Iris pigment epithelial cell (primary cell): ENCODE measurements around the gene ZNF773.
A peak's percentile ranks its signal among the peaks of the same experiment; 100 is the strongest.
"Not testable (repeated sequence)": the region's sequence is repeated elsewhere in the genome, so short reads cannot be mapped to it uniquely, and the experiment has no call there.

ENCODE experiments used
- DNase-seq: peaks from one replicate; pipeline ENCODE4 v3.0.0-alpha.2; 2011; ENCODE audit warnings: low read depth

ZNF773 gene

GRCh38 chr19:57499680-57500395 lies at the start of gene ZNF773:
Gene ZNF773 (plus strand): TSS chr19:57499938. CDS start chr19:57500081, 143 bp downstream.
- peak; percentile 97 for DNase-seq

- DNase-seq = no peak
Measured at GRCh38 chr19:57452307-57452706, 47.4 kb upstream of the ZNF773 start.

DNA sequence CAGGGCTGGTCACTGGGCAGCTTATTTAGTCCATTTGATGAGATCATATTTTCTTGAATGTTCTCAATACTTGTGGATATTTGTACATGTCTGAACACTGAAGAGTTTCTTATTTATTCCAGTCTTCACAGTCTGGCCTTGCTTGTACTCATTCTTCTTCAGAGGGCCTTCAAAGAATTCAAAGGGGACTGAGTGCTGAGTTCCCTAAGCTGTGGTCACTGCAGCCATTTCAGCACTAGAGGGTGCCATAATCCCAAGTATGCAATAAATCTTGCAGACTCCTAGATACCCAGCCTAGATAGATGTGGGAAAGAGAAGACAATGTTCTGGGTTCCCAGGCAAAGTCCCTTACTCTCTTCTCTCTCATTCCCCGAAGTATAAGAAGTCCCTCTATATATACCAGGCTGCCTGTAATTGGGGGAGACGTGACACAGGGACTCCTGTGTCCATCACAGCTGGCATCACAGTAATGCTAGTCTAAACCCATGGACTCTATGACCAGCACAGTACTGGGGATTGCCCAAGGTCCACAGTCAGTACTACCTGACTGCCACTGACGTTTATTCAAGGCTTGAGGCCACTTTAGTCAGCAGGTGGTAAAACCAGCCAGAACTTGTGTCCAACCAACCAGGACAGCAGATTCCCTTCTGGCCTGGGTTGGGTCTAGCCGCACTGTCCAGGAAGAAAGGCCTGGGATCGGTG lies 33.9 kb upstream of the ZNF773 start:
- DNase-seq = peak; percentile 3

DNA sequence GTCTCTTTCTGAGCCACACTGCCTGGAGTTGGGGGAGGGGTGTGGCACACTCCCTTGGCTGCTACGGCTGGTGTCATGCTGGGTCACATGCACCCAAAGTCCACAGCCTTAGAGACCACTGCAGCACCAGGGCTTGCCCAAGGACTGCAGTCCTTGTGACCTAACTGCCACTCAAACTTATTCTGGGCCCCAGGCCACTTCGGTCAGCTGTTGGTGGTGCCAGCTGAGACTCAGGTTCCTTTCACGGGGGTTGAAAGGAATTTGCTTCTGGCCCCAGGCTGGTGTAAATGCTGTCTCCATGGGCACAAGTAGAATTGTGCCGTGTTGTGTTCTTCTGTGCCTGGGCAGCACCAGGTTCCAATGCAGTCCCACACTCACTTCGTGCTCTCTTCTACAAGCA lies 33.2 kb upstream of the ZNF773 start:
- no peak for DNase-seq

DNA sequence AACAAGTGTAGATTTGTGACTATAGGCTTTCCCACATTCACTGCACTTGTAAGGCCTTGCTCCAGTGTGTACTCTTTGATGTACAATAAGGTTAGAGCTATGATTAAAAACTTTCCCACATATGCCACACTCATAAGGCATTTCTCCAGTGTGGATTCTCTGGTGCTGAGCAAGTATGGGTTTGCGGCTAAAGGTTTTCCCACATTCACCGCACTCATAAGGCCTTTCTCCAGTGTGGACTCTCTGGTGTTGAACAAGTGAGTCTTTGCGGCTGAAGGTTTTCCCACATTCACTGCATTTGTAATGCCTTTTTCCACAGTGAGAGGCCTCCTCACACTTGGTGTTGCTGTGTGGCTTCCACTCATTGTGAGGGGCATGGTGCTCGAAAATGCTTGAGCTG lies 26.1 kb upstream of the ZNF773 start:
- DNase-seq = peak; percentile 11

GRCh38 chr19:57477191-57478008 lies 22.3 kb upstream of the ZNF773 start, which contains the start of gene ZNF772:
Gene ZNF772 (minus strand): TSS chr19:57477566. CDS start chr19:57477309, 257 bp downstream.
- DNase-seq = peak; percentile 97

- DNase-seq = peak; percentile 83
Measured at GRCh38 chr19:57487477-57488298, 12.1 kb upstream of the ZNF773 start, which contains the start of gene ZNF419. Gene ZNF419 (plus strand): TSS chr19:57487750. CDS start chr19:57487951, 201 bp downstream.

- peak; percentile 54 for DNase-seq
Measured at GRCh38 chr19:57488299-57488644, 11.5 kb upstream of the ZNF773 start.

DNA sequence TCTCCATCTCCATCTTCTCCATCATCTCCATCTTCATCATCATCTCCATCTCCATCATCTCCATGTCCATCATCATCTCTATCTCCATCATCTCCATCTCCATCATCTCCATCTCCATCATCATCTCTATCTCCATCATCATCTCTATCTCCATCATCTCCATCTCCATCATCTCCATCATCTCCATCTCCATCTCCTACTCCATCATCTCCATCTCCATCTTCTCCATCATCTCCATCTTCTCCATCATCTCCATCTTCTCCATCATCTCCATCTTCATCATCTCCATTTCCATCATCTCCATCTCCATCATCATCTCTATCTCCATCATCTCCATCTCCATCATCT lies 432 bp upstream of the ZNF773 start:
- not testable (repeated sequence) for DNase-seq

- DNase-seq = peak; percentile 53
Measured at GRCh38 chr19:57500400-57500799, 662 bp downstream of the ZNF773 start.

GRCh38 chr19:57506163-57506562 lies 6.4 kb downstream of the ZNF773 start:
- DNase-seq = no peak

- DNase-seq = no peak
Measured at GRCh38 chr19:57511484-57511883, 11.7 kb downstream of the ZNF773 start.

- DNase-seq = peak; percentile 31
Measured at GRCh38 chr19:57512845-57513244, 13.1 kb downstream of the ZNF773 start.

DNA sequence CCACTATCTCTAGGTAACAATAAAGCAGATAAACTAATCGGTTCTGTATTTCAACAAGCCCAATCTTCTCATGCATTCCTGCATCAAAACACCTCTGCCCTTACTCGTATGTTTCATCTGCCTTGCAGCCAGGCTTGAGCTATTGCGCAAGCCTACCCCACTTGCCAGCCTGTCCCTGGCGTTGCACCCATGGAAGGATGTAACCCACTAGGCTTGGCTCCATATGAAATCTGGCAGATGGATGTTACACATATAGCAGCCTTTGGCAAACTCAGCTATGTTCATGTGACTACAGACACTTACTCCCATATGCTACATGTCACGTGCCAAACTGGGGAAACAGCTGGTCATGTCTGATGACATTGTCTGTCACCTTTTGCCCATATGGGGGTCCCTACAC lies 15.5 kb downstream of the ZNF773 start:
- DNase-seq = no peak

GRCh38 chr19:57518021-57518420 lies 18.3 kb downstream of the ZNF773 start:
- not testable (repeated sequence) for DNase-seq

- DNase-seq = peak; percentile 95
Measured at GRCh38 chr19:57527136-57527881, 27.6 kb downstream of the ZNF773 start, which contains the start of gene ZNF549. Gene ZNF549 (plus strand): TSS chr19:57527356. CDS start chr19:57527574, 218 bp downstream.

- no peak for DNase-seq
Measured at GRCh38 chr19:57537953-57538547, 38.3 kb downstream of the ZNF773 start.

- no peak for DNase-seq
Measured at GRCh38 chr19:57546513-57546912, 46.8 kb downstream of the ZNF773 start.

- DNase-seq = no peak
Measured at GRCh38 chr19:57552432-57552831, 52.7 kb downstream of the ZNF773 start.

DNA sequence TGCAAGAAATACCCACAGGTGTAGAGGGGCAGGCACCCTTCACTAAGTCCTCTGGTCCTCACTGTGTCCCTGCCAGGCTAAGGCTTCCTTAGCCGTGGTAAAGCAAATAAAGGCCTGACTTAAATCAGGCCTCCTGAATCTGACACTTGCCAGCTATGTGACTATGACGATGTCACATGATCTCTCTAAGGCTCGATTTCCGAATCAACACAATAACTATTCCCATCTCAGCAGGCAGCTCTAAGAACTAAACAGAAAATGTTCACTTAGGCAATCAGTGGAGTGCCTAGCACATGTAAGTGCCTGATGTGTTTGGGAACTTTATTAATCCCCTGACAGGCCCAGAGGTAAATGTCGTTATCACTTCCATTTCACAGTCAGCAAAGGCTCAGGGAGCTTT lies 57.9 kb downstream of the ZNF773 start:
- no peak for DNase-seq
